ENCODE data around the gene SLCO4A1. TPM values are rescaled to one million over a fixed set of nuclear protein-coding genes. Genes with fewer than 3 reads are reported as not detected.

The SLCO4A1 gene
- total RNA-seq, 5 donors from 2014 or later (not counting 1 experiment from before 2014, with no cell fraction given): 0.98 to 7.2 (median 5.4) TPM

GRCh38 chr20:62670156-62670555, 27.9 kb downstream of the SLCO4A1 start:
- POLR2A ChIA-PET: no interaction called here
- no peak for DNase-seq
- no peak overlapping the region for H3K4me3 ChIP-seq (ENCODE audit: control insufficient read depth in 1 of 2, extremely low read depth in 1 of 2, low read length in 1 of 2)
- Mint-ChIP-seq H3K27me3 (no peaks in the 10 kb centered on the region), H3K27ac (no peak overlapping the region), H3K36me3 (no peaks in the 10 kb centered on the region), H3K4me3 (no peak overlapping the region), H3K4me1 (peaks cover 0 to 2% (median 0%) of the 10 kb centered on the region in 3 donors), H3K9me3 (no peaks in the 10 kb centered on the region)
- H3K36me3 ChIP-seq (ENCODE audit: control insufficient read depth in 2 of 2, extremely low read depth in 1 of 2, insufficient read depth in 1 of 2, low read length in 1 of 2): no peaks in the 10 kb centered on the region
- no peak for ATAC-seq (replicated peaks in 1 of 4)
- H3K9me3 ChIP-seq: no peaks in the 10 kb centered on the region
- WGBS (ENCODE audit: insufficient coverage): 98% methylated on average over 14 of the region's 14 CpGs
- peaks cover 0 to 6% of the 10 kb centered on the region in 2 experiments for H3K27me3 ChIP-seq (replicated peaks in 1 of 2; ENCODE audit: control insufficient read depth in 2 of 2, extremely low read depth in 1 of 2, insufficient read depth in 2 of 2, low read length in 1 of 2)
- no peaks in the 10 kb centered on the region for H3K4me1 ChIP-seq (ENCODE audit: control insufficient read depth in 1 of 2, extremely low read depth in 1 of 2, insufficient read depth in 2 of 2, low read length in 2 of 2)
- CTCF ChIA-PET: no interaction called here
- no peak overlapping the region for H3K27ac ChIP-seq (ENCODE audit: low read length)

GRCh38 chr20:62670998-62671397, 28.7 kb downstream of the SLCO4A1 start:
- ChIA-PET CTCF (no interaction called here), POLR2A (no interaction called here)
- Mint-ChIP-seq H3K4me1 (peaks cover 0 to 2% (median 0%) of the 10 kb centered on the region in 3 donors), H3K9me3 (no peaks in the 10 kb centered on the region), H3K27ac (no peak overlapping the region), H3K4me3 (no peak overlapping the region), H3K36me3 (no peaks in the 10 kb centered on the region), H3K27me3 (no peaks in the 10 kb centered on the region)
- no peaks in the 10 kb centered on the region for H3K4me1 ChIP-seq (ENCODE audit: control insufficient read depth in 1 of 2, extremely low read depth in 1 of 2, insufficient read depth in 2 of 2, low read length in 2 of 2)
- H3K27ac ChIP-seq (ENCODE audit: low read length): no peak overlapping the region
- H3K27me3 ChIP-seq (replicated peaks in 1 of 2; ENCODE audit: control insufficient read depth in 2 of 2, extremely low read depth in 1 of 2, insufficient read depth in 2 of 2, low read length in 1 of 2): peaks cover 0 to 8% of the 10 kb centered on the region in 2 experiments
- 93% methylated on average over 15 of the region's 17 CpGs for WGBS (ENCODE audit: insufficient coverage)
- no peaks in the 10 kb centered on the region for H3K9me3 ChIP-seq
- DNase-seq: no peak
- H3K36me3 ChIP-seq (ENCODE audit: control insufficient read depth in 2 of 2, extremely low read depth in 1 of 2, insufficient read depth in 1 of 2, low read length in 1 of 2): no peaks in the 10 kb centered on the region
- no peak overlapping the region for H3K4me3 ChIP-seq (ENCODE audit: control insufficient read depth in 1 of 2, extremely low read depth in 1 of 2, low read length in 1 of 2)
- no peak for ATAC-seq (replicated peaks in 1 of 4)

- Histone ChIP-seq H3K9me3 (no peaks in the 10 kb centered on the region), H3K27me3 (replicated peaks in 1 of 2; ENCODE audit: control insufficient read depth in 2 of 2, extremely low read depth in 1 of 2, insufficient read depth in 2 of 2, low read length in 1 of 2) (peaks cover 0 to 8% of the 10 kb centered on the region in 2 experiments), H3K36me3 (ENCODE audit: control insufficient read depth in 2 of 2, extremely low read depth in 1 of 2, insufficient read depth in 1 of 2, low read length in 1 of 2) (no peaks in the 10 kb centered on the region), H3K27ac (ENCODE audit: low read length) (no peak overlapping the region), H3K4me3 (ENCODE audit: control insufficient read depth in 1 of 2, extremely low read depth in 1 of 2, low read length in 1 of 2) (no peak overlapping the region), H3K4me1 (ENCODE audit: control insufficient read depth in 1 of 2, extremely low read depth in 1 of 2, insufficient read depth in 2 of 2, low read length in 2 of 2) (no peaks in the 10 kb centered on the region)
- no peak for ATAC-seq (replicated peaks in 1 of 4)
- CTCF ChIA-PET: no interaction called here
- no peaks in the 10 kb centered on the region for H3K9me3 Mint-ChIP-seq
- peaks cover 0 to 2% (median 0%) of the 10 kb centered on the region in 3 donors for H3K4me1 Mint-ChIP-seq
- 83% methylated on average over 11 of the region's 15 CpGs for WGBS (ENCODE audit: insufficient coverage)
- no peak overlapping the region for H3K27ac Mint-ChIP-seq
- POLR2A ChIA-PET: no interaction called here
- no peaks in the 10 kb centered on the region for H3K27me3 Mint-ChIP-seq
- no peak overlapping the region for H3K4me3 Mint-ChIP-seq
- no peaks in the 10 kb centered on the region for H3K36me3 Mint-ChIP-seq
- DNase-seq: no peak
These were observed 29.5 kb downstream of the SLCO4A1 start for GRCh38 chr20:62671765-62672164.

GRCh38 chr20:62674370-62674769, 32.1 kb downstream of the SLCO4A1 start:
- Mint-ChIP-seq H3K36me3 (no peaks in the 10 kb centered on the region), H3K27me3 (no peaks in the 10 kb centered on the region), H3K9me3 (no peaks in the 10 kb centered on the region), H3K4me3 (no peak overlapping the region), H3K4me1 (peaks cover 5 to 7% (median 5%) of the 10 kb centered on the region in 3 donors), H3K27ac (no peak overlapping the region)
- no peaks in the 10 kb centered on the region for H3K9me3 ChIP-seq
- peaks cover 0 to 11% of the 10 kb centered on the region in 2 experiments for H3K27me3 ChIP-seq (replicated peaks in 1 of 2; ENCODE audit: control insufficient read depth in 2 of 2, extremely low read depth in 1 of 2, insufficient read depth in 2 of 2, low read length in 1 of 2)
- 85% methylated on average over 6 of the region's 11 CpGs for WGBS (ENCODE audit: insufficient coverage)
- H3K36me3 ChIP-seq (ENCODE audit: control insufficient read depth in 2 of 2, extremely low read depth in 1 of 2, insufficient read depth in 1 of 2, low read length in 1 of 2): no peaks in the 10 kb centered on the region
- ChIA-PET POLR2A (no interaction called here), CTCF (interaction anchor here in 1 of 2 donors (0.6 kb wide), 1 partner anchor 17 kb away, joined by 3 read pairs; no protein-coding TSS in a partner anchor)
- no peak for DNase-seq
- H3K4me1 ChIP-seq (ENCODE audit: control insufficient read depth in 1 of 2, extremely low read depth in 1 of 2, insufficient read depth in 2 of 2, low read length in 2 of 2): peaks cover 0 to 6% of the 10 kb centered on the region in 2 experiments
- ATAC-seq (replicated peaks in 1 of 4): no peak
- H3K4me3 ChIP-seq (ENCODE audit: control insufficient read depth in 1 of 2, extremely low read depth in 1 of 2, low read length in 1 of 2): no peak overlapping the region
- H3K27ac ChIP-seq (ENCODE audit: low read length): no peak overlapping the region

- peak in 1 of 35 experiments; percentile 25 for DNase-seq
- POLR2A ChIA-PET: no interaction called here
- H3K4me1 Mint-ChIP-seq: peaks cover 5 to 7% (median 5%) of the 10 kb centered on the region in 3 donors
- no peaks in the 10 kb centered on the region for H3K27me3 Mint-ChIP-seq
- H3K27ac Mint-ChIP-seq: no peak overlapping the region
- H3K36me3 Mint-ChIP-seq: peaks cover 3% of the 10 kb centered on the region
- peaks cover 0 to 11% of the 10 kb centered on the region in 2 experiments for H3K27me3 ChIP-seq (replicated peaks in 1 of 2; ENCODE audit: control insufficient read depth in 2 of 2, extremely low read depth in 1 of 2, insufficient read depth in 2 of 2, low read length in 1 of 2)
- no peaks in the 10 kb centered on the region for H3K9me3 ChIP-seq
- CTCF ChIA-PET: no interaction called here
- H3K36me3 ChIP-seq (ENCODE audit: control insufficient read depth in 2 of 2, extremely low read depth in 1 of 2, insufficient read depth in 1 of 2, low read length in 1 of 2): no peaks in the 10 kb centered on the region
- 95% methylated on average over 19 of the region's 25 CpGs for WGBS (ENCODE audit: insufficient coverage)
- H3K4me3 Mint-ChIP-seq: no peak overlapping the region
- no peaks in the 10 kb centered on the region for H3K9me3 Mint-ChIP-seq
- no peak overlapping the region for H3K27ac ChIP-seq (ENCODE audit: low read length)
- no peak for ATAC-seq (replicated peaks in 1 of 4)
- H3K4me1 ChIP-seq (ENCODE audit: control insufficient read depth in 1 of 2, extremely low read depth in 1 of 2, insufficient read depth in 2 of 2, low read length in 2 of 2): peaks cover 0 to 6% of the 10 kb centered on the region in 2 experiments
- no peak overlapping the region for H3K4me3 ChIP-seq (ENCODE audit: control insufficient read depth in 1 of 2, extremely low read depth in 1 of 2, low read length in 1 of 2)
These were observed 33.0 kb downstream of the SLCO4A1 start for GRCh38 chr20:62675156-62675876.

GRCh38 chr20:62675877-62676260, 33.6 kb downstream of the SLCO4A1 start:
- CTCF ChIA-PET: no interaction called here
- WGBS (ENCODE audit: insufficient coverage): 94% methylated on average over 11 of the region's 14 CpGs

More at GRCh38 chr20:62675877-62676260, 33.6 kb downstream of the SLCO4A1 start:
- Mint-ChIP-seq H3K4me3 (no peak overlapping the region), H3K27me3 (no peaks in the 10 kb centered on the region), H3K9me3 (no peaks in the 10 kb centered on the region), H3K36me3 (peaks cover 3% of the 10 kb centered on the region), H3K4me1 (peaks cover 5 to 7% (median 5%) of the 10 kb centered on the region in 3 donors), H3K27ac (no peak overlapping the region)
- peaks cover 0 to 6% of the 10 kb centered on the region in 2 experiments for H3K4me1 ChIP-seq (ENCODE audit: control insufficient read depth in 1 of 2, extremely low read depth in 1 of 2, insufficient read depth in 2 of 2, low read length in 2 of 2)
- no peaks in the 10 kb centered on the region for H3K36me3 ChIP-seq (ENCODE audit: control insufficient read depth in 2 of 2, extremely low read depth in 1 of 2, insufficient read depth in 1 of 2, low read length in 1 of 2)
- H3K27me3 ChIP-seq (replicated peaks in 1 of 2; ENCODE audit: control insufficient read depth in 2 of 2, extremely low read depth in 1 of 2, insufficient read depth in 2 of 2, low read length in 1 of 2): peaks cover 0 to 11% of the 10 kb centered on the region in 2 experiments
- no peak overlapping the region for H3K4me3 ChIP-seq (ENCODE audit: control insufficient read depth in 1 of 2, extremely low read depth in 1 of 2, low read length in 1 of 2)
- no peak for DNase-seq
- POLR2A ChIA-PET: no interaction called here
- H3K27ac ChIP-seq (ENCODE audit: low read length): no peak overlapping the region
- no peak for ATAC-seq (replicated peaks in 1 of 4)
- no peaks in the 10 kb centered on the region for H3K9me3 ChIP-seq
